DMS53 treated with DMSO at 0.1 percent for 48 hours (cell line): ENCODE data around the gene GLI3.
A peak's percentile ranks its signal among the peaks of the same experiment; 100 is the strongest.
"Not testable (repeated sequence)": the region's sequence is repeated elsewhere in the genome, so short reads cannot be mapped to it uniquely, and the experiment has no call there.

Source experiments
- DNase-seq: peaks from one replicate; lab custom pipeline; 2025; ENCODE audit not compliant: unreplicated experiment; lab: John Stamatoyannopoulos, UW

GLI3 gene

GRCh38 chr7:42212541-42213090 lies 24.4 kb downstream of the GLI3 start:
- DNase-seq: no peak

GRCh38 chr7:42211938-42212337 lies 25.1 kb downstream of the GLI3 start:
- no peak for DNase-seq

- no peak for DNase-seq
Measured at GRCh38 chr7:42210779-42211178, 26.2 kb downstream of the GLI3 start.

GRCh38 chr7:42210333-42210732 lies 26.7 kb downstream of the GLI3 start:
- DNase-seq: no peak

- DNase-seq: not testable (repeated sequence)
Measured at GRCh38 chr7:42209085-42209484, 27.9 kb downstream of the GLI3 start.

GRCh38 chr7:42208572-42208971 lies 28.4 kb downstream of the GLI3 start:
- DNase-seq: no peak

GRCh38 chr7:42207420-42207819 lies 29.6 kb downstream of the GLI3 start:
- DNase-seq: no peak

- no peak for DNase-seq
Measured at GRCh38 chr7:42203336-42203735, 33.7 kb downstream of the GLI3 start.

- no peak for DNase-seq
Measured at GRCh38 chr7:42202601-42203000, 34.4 kb downstream of the GLI3 start.

- no peak for DNase-seq
Measured at GRCh38 chr7:42198974-42199668, 37.9 kb downstream of the GLI3 start.

GRCh38 chr7:42198296-42198695 lies 38.7 kb downstream of the GLI3 start:
- DNase-seq: no peak

GRCh38 chr7:42197451-42197850 lies 39.6 kb downstream of the GLI3 start:
- DNase-seq: no peak

GRCh38 chr7:42194238-42194637 lies 42.8 kb downstream of the GLI3 start:
- no peak for DNase-seq

GRCh38 chr7:42193471-42194129 lies 43.4 kb downstream of the GLI3 start:
- no peak for DNase-seq

GRCh38 chr7:42192851-42193461 lies 44.1 kb downstream of the GLI3 start:
- no peak for DNase-seq

GRCh38 chr7:42192066-42192465 lies 44.9 kb downstream of the GLI3 start:
- no peak for DNase-seq

GRCh38 chr7:42189535-42189934 lies 47.5 kb downstream of the GLI3 start:
- no peak for DNase-seq

GRCh38 chr7:42186151-42186550 lies 50.9 kb downstream of the GLI3 start:
- DNase-seq: no peak

GRCh38 chr7:42185726-42186125 lies 51.3 kb downstream of the GLI3 start:
- no peak for DNase-seq

GRCh38 chr7:42183547-42183946 lies 53.5 kb downstream of the GLI3 start:
- peak; percentile 45 for DNase-seq

GRCh38 chr7:42181566-42181965 lies 55.4 kb downstream of the GLI3 start:
- no peak for DNase-seq

GRCh38 chr7:42180806-42181205 lies 56.2 kb downstream of the GLI3 start:
- DNase-seq: no peak
